Ectodermal cell (in vitro differentiated cells): ENCODE results near the gene KAT8.

Source experiments
- H3K27ac ChIP-seq: 2 replicates; pipeline ENCODE4 v1.7.0; 2013; ENCODE audit warnings: mild to moderate bottlenecking, low read depth, low read length; ENCODE audit not compliant: insufficient read depth, poor library complexity, severe bottlenecking
- H3K27me3 ChIP-seq: 2 replicates; pipeline ENCODE4 v1.7.0; 2013; ENCODE audit warnings: mild to moderate bottlenecking, low read length; ENCODE audit not compliant: insufficient read depth, control insufficient read depth, poor library complexity, severe bottlenecking
- H3K36me3 ChIP-seq: one replicate; pipeline ENCODE4 v1.7.0; 2013; ENCODE audit warnings: low read length; ENCODE audit not compliant: control insufficient read depth, insufficient read depth
- H3K4me1 ChIP-seq: one replicate; pipeline ENCODE4 v1.7.0; 2013; ENCODE audit warnings: low read length; ENCODE audit not compliant: control insufficient read depth, insufficient read depth
- H3K4me3 ChIP-seq: 2 replicates; pipeline ENCODE4 v1.7.0; 2013; ENCODE audit warnings: low read depth, low read length, control low read depth; ENCODE audit not compliant: insufficient read depth
- H3K9me3 ChIP-seq: 2 replicates; pipeline ENCODE4 v1.7.0; 2013; ENCODE audit warnings: mild to moderate bottlenecking, low read length, moderate library complexity; ENCODE audit not compliant: control insufficient read depth
- WGBS, 2 experiments: methylation state at CpG; one replicate each; pipeline ENCODE4 v1.1.7; 2013; ENCODE audit warnings: missing lambda C conversion rate in 2 of 2; 5-methylcytosine and 5-hydroxymethylcytosine counted together

Gene KAT8

GRCh38 chr16:31108035-31108793 is 9.2 kb upstream of the KAT8 start, which contains the start of gene BCKDK:
Gene BCKDK (plus strand): TSS chr16:31108386. CDS start chr16:31109224, 838 bp downstream.
- peaks cover 8% of the 10 kb centered on the region for H3K4me1 ChIP-seq
- WGBS, 2 experiments: 5% methylated on average over 68 of the region's 68 CpGs
- no peaks in the 10 kb centered on the region for H3K27me3 ChIP-seq
- peaks cover 29% of the 10 kb centered on the region for H3K36me3 ChIP-seq
- no peak within 1 kb of the TSS for H3K27ac ChIP-seq
- H3K4me3 ChIP-seq: peak within 1 kb of the TSS; percentile 99
- no peaks in the 10 kb centered on the region for H3K9me3 ChIP-seq

DNA sequence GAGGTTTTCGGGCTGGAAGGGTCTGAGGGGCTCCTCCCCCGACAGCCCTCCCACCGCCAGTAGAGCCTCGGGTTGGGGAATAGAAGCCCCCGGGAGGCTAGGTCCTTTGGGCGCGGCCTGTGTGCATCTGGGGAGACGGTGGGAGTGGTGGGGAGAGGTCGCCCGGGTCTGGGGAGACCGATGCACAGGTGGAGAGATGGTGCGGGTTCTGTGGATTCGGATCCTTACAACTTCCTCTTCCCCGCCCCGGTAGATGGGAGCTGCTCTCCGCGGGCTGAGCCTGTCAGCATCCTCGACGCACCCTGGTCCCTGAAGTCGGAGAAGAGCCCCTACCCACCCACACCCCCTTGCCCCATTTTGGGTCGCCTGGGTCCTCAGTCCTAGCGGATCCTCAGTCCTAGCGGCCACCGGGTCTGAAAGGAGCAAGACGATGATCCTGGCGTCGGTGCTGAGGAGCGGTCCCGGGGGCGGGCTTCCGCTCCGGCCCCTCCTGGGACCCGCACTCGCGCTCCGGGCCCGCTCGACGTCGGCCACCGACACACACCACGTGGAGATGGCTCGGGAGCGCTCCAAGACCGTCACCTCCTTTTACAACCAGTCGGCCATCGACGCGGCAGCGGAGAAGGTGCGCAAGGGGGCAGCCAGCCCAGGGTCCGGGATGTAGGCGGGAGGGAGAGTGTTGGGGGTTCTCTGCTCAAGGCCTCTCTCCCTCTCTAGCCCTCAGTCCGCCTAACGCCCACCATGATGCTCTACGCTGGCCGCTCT is 8.5 kb upstream of the KAT8 start:
- 65 to 67% methylated on average over 57 of the region's 57 CpGs for WGBS, 2 experiments
- peaks cover 8% of the 10 kb centered on the region for H3K4me1 ChIP-seq
- peak overlapping the region; percentile 99 for H3K4me3 ChIP-seq
- peaks cover 29% of the 10 kb centered on the region for H3K36me3 ChIP-seq
- no peak overlapping the region for H3K27ac ChIP-seq
- no peaks in the 10 kb centered on the region for H3K27me3 ChIP-seq
- H3K9me3 ChIP-seq: no peaks in the 10 kb centered on the region

DNA sequence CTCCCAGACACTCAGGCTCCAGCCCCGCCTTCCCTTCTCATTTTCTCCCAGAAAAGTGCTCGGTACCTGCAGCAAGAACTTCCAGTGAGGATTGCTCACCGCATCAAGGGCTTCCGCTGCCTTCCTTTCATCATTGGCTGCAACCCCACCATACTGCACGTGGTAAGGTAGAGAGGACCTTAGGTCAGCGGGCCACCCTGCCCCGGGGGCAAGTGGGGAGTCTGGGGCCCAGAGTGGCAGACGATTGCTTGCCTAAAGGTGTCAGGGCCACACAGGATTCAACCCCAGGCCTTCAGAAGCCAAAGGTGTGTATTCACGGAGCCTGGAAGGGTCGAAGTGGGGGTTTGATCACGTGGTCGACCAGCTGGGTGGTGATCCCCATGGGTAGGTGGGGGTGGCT is 7.8 kb upstream of the KAT8 start:
- Histone ChIP-seq H3K36me3 (peaks cover 29% of the 10 kb centered on the region), H3K27ac (no peak overlapping the region), H3K4me3 (no peak overlapping the region), H3K9me3 (no peaks in the 10 kb centered on the region), H3K4me1 (peaks cover 8% of the 10 kb centered on the region), H3K27me3 (no peaks in the 10 kb centered on the region)
- WGBS, 2 experiments: 96 to 98% methylated on average over 12 of the region's 12 CpGs

GRCh38 chr16:31110106-31111034 is 7.1 kb upstream of the KAT8 start:
- H3K27ac ChIP-seq: no peak overlapping the region
- H3K4me1 ChIP-seq: peaks cover 8% of the 10 kb centered on the region
- no peaks in the 10 kb centered on the region for H3K27me3 ChIP-seq
- no peak overlapping the region for H3K4me3 ChIP-seq
- H3K36me3 ChIP-seq: peaks cover 29% of the 10 kb centered on the region
- 93 to 94% methylated on average over 26 of the region's 26 CpGs for WGBS, 2 experiments
- no peaks in the 10 kb centered on the region for H3K9me3 ChIP-seq

DNA sequence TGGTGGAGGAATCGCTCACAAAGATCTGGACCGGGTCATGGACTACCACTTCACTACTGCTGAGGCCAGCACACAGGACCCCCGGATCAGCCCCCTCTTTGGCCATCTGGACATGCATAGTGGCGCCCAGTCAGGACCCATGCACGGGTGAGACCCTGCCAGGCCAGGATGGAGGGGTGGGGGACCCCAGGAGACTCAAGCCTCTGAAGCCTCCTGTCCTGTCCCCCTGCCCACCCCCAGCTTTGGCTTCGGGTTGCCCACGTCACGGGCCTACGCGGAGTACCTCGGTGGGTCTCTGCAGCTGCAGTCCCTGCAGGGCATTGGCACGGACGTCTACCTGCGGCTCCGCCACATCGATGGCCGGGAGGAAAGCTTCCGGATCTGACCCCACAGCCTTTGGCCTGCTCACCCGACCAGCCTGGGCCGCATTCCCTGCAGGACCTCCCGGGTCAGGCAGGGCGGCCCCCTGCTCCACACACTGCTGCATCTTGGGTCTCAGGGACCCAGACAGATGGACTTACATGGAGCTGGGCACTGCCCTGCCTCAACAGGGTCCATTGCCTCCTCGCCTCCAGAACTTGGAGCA is 5.5 kb upstream of the KAT8 start:
- peaks cover 29% of the 10 kb centered on the region for H3K36me3 ChIP-seq

GRCh38 chr16:31112711-31113110 is 4.8 kb upstream of the KAT8 start:
- 96 to 97% methylated on average over 2 of the region's 2 CpGs for WGBS, 2 experiments
- Histone ChIP-seq H3K27ac (no peak overlapping the region), H3K27me3 (no peaks in the 10 kb centered on the region), H3K4me1 (peaks cover 8% of the 10 kb centered on the region), H3K9me3 (no peaks in the 10 kb centered on the region), H3K36me3 (peaks cover 29% of the 10 kb centered on the region), H3K4me3 (no peak overlapping the region)

More for the DNA sequence above, 5.5 kb upstream of the KAT8 start:
- H3K27me3 ChIP-seq: no peaks in the 10 kb centered on the region
- WGBS, 2 experiments: 95 to 96% methylated on average over 23 of the region's 23 CpGs
- H3K4me3 ChIP-seq: no peak overlapping the region
- peaks cover 8% of the 10 kb centered on the region for H3K4me1 ChIP-seq
- H3K9me3 ChIP-seq: no peaks in the 10 kb centered on the region
- H3K27ac ChIP-seq: no peak overlapping the region

GRCh38 chr16:31113121-31114120 is 4.0 kb upstream of the KAT8 start:
- Histone ChIP-seq H3K4me3 (no peak overlapping the region), H3K27ac (no peak overlapping the region), H3K9me3 (no peaks in the 10 kb centered on the region), H3K4me1 (peaks cover 8% of the 10 kb centered on the region), H3K36me3 (peaks cover 29% of the 10 kb centered on the region), H3K27me3 (no peaks in the 10 kb centered on the region)
- WGBS, 2 experiments: 91% methylated on average over 5 of the region's 5 CpGs

DNA sequence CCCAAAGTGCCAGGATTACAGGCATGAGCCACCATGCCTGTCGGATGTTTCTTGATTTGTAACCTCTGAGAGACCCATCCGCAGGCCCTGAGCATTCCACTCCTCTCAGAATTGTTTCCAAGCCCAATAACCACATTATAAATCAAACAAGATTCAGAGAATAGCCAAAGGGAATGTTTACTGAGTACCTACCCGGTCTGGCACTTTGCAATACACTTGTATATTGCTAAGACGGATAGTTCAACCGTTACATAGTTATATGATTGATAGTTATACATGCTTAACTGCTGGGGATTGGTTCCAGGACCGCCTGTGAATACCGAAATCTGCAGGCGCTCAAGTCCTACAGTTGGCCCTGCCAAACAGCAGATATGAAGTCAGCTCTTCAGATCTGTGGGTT is 3.0 kb upstream of the KAT8 start:
- Histone ChIP-seq H3K27me3 (no peaks in the 10 kb centered on the region), H3K9me3 (no peaks in the 10 kb centered on the region), H3K4me1 (peaks cover 1% of the 10 kb centered on the region), H3K36me3 (peaks cover 27% of the 10 kb centered on the region), H3K27ac (no peak overlapping the region), H3K4me3 (no peak overlapping the region)
- 94% methylated on average over 8 of the region's 8 CpGs for WGBS, 2 experiments
